Activated naive CD8-positive, alpha-beta T cell (primary cell): ENCODE data around the gene FGF12.

ENCODE experiments used
- H3K27ac Mint-ChIP-seq: one replicate; pipeline ENCODE4 v1.8.0; 2021; ENCODE audit warnings: mixed read lengths
- H3K27me3 Mint-ChIP-seq: one replicate; pipeline ENCODE4 v1.8.0; 2021; ENCODE audit warnings: mixed read lengths
- H3K36me3 Mint-ChIP-seq: one replicate; pipeline ENCODE4 v1.8.0; 2021; ENCODE audit warnings: mixed read lengths
- H3K4me1 Mint-ChIP-seq: one replicate; pipeline ENCODE4 v1.8.0; 2021; ENCODE audit warnings: low read depth, mixed read lengths
- H3K4me3 Mint-ChIP-seq: one replicate; pipeline ENCODE4 v1.8.0; 2021; ENCODE audit warnings: mild to moderate bottlenecking, mixed read lengths
- H3K9me3 Mint-ChIP-seq: one replicate; pipeline ENCODE4 v1.8.0; 2021; ENCODE audit warnings: low read depth, mixed read lengths

Gene FGF12

DNA sequence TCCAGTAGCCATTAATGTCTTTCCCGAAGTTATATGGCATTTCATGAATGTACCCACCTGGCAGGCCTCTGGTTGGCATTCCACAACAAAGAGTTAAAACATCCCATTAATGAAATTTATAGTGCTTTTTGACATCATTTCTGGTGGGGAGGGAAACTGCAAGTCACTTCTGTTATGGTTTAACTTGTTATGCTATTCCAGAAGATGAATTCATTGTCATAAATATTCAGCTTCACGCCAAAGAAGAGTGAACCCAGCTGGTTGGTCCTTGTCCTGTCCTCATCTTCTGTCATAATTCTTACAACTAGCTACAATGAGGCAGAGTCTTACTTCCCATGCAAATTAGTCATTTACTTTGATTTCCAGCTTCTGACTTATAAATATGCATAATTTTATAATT lies 471.5 kb downstream of the FGF12 start:
- Mint-ChIP-seq H3K27me3 (no peaks in the 10 kb centered on the region), H3K27ac (no peak overlapping the region), H3K4me3 (no peak overlapping the region), H3K36me3 (no peaks in the 10 kb centered on the region), H3K9me3 (peaks cover 6% of the 10 kb centered on the region), H3K4me1 (no peaks in the 10 kb centered on the region)

DNA sequence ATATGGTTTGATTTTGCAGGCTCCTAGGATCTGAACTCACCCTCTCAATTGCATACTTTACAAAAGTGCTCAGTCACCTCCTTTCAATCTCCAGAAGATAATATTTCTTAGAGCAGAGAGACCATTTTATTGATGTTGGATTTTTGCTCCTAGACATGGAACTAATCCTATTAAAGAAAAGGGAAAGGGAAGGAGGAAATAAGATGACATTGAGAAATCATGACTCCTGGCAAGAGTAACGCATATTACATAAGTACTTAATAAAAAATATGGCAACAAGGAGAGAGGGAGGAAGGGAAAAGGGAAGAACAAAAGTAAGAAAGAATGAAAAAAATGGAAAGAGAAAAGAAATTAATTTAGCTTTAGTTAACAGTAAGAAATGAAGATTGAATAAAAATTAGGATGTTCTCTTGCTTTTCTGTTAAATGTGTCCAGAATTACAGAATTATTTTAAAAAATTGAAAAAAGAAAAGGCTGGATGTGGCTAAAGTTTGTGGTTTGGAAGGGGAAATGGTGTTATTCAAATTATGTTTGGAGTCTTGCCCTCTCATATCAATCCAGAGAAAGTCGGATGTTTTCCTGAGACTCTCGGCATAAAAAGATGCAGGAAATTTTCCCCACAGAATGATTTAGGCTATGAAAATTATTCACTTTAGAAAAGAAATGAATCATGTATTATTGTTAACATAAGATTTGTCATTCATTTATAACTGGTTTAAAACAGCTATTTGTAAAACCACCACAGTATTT lies 474.0 kb downstream of the FGF12 start:
- Mint-ChIP-seq H3K9me3 (no peaks in the 10 kb centered on the region), H3K27ac (no peak overlapping the region), H3K27me3 (no peaks in the 10 kb centered on the region), H3K4me1 (no peaks in the 10 kb centered on the region), H3K36me3 (no peaks in the 10 kb centered on the region), H3K4me3 (no peak overlapping the region)

DNA sequence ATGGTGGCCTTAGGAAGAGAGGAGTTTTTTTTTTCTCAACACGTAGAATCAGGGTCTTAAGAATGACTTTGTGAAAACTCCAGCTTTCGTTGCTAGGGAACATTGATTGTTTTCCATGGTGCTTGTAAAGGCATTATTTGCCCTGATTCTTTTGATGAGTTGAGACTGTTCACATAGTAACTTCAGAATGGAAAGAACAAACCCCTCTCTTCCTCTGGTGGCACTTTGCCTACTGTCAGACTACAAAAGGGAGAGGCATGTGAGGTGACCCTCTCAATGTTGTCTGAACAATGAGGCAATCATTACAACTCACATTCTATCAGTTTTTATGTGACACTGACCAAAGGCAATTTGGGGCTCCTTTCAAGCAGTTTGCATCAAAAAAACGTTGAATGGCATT lies 477.8 kb downstream of the FGF12 start:
- no peak overlapping the region for H3K27ac Mint-ChIP-seq
- no peaks in the 10 kb centered on the region for H3K4me1 Mint-ChIP-seq
- H3K9me3 Mint-ChIP-seq: peaks cover 5% of the 10 kb centered on the region
- H3K36me3 Mint-ChIP-seq: no peaks in the 10 kb centered on the region
- no peak overlapping the region for H3K4me3 Mint-ChIP-seq
- no peaks in the 10 kb centered on the region for H3K27me3 Mint-ChIP-seq

DNA sequence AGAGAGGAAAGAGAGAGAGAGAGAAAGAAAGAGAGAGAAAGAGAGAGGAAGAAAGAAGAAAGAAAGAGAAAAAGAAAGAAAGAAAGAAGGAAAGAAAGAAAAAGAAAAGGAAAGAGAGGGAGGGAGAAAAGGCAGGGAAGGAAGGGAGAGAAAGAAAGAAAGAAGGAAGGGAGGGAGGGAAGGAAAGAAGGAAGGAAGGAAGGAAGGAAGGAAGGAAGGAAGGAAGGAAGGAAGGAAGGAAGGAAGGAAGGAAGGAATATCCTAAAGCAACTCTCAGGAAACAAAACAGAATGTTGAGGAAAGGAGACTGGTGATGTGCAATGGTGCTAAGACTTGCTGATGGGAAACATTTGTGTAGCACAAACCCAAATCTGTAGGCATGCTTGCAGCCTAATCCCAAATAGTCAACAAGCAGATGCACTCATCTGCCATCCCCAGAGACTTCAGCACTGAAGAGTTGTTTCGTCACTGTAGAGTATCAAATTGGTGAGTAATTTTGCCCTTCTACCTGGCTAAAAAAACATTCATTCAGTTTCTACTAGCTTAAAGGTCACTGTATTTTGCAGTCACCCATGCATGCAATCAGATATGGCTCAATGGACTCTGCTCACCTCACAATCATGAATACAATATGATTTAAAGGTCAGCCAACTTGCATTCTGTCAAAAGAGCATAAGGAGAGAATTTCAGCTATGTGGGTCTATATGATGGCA lies 480.3 kb downstream of the FGF12 start:
- Mint-ChIP-seq H3K27ac (no peak overlapping the region), H3K36me3 (no peaks in the 10 kb centered on the region), H3K27me3 (no peaks in the 10 kb centered on the region), H3K4me1 (no peaks in the 10 kb centered on the region), H3K9me3 (peaks cover 5% of the 10 kb centered on the region), H3K4me3 (no peak overlapping the region)

DNA sequence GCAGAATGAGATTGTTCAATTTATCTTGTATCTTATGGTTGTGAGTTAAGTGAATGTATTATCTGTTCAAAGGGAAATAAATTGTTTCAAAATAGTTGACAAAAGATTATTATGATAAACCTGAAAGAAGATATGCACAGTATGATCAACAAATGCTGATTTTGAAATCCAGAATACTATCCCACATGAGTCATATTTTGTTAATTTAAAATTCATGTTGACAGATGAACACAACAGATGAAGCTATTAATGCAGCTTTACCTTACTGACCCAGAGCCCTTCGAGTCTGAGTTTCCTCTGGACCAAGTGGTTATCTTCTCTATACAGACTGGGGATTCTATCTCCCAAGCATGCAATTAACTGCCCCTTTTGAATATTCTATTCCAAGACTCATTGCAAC lies 482.8 kb downstream of the FGF12 start:
- Mint-ChIP-seq H3K4me3 (no peak overlapping the region), H3K36me3 (no peaks in the 10 kb centered on the region), H3K4me1 (no peaks in the 10 kb centered on the region), H3K27me3 (no peaks in the 10 kb centered on the region), H3K9me3 (peaks cover 5% of the 10 kb centered on the region), H3K27ac (no peak overlapping the region)

DNA sequence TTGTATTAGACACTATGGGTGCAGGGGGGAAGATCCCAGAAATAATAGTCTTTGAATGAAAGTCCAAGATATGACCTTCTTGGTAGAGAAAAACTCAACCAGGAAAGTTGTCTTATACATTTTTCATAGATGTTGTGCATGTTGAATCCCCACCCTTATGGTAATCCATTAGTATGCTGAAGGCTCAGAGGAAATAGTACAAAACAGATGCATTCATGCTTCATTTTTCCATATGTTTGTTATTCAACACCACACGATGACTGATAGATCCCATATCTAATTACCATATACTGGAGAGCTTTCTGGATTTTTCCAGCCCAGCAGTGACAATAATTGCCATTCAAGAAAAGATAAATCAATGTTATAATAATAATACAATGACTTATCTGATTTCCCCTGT lies 487.4 kb downstream of the FGF12 start:
- Mint-ChIP-seq H3K36me3 (no peaks in the 10 kb centered on the region), H3K9me3 (no peaks in the 10 kb centered on the region), H3K4me1 (no peaks in the 10 kb centered on the region), H3K27ac (no peak overlapping the region), H3K4me3 (no peak overlapping the region), H3K27me3 (no peaks in the 10 kb centered on the region)

DNA sequence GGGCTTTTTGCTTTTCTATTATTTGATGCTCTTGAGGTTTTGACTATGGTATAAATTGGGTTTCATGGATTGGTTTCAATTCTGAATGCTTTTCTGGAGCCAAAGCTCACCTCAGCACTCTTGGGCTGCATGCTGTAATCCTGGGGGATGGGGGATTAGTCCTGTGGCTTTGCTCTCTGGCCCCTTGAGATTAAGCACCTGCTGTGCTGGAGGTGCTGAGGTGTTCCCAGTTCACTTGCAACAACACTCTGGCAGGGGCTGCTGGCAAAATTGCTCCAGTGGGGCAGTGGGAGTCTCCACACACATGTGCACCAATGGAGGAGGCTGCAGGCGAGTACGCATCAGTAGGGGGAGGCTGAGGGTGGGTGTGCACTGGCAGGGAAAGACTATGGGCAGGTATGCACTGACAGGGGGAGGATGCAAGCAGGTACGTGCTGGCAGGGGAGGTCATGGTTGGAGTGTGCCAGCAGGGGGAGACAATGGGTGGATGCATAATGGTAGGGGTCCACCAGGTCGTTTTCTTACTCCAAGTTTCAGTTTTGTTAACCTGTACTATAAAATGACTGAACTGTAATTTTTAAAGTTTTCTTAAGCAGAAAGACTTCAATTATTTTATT lies 489.2 kb downstream of the FGF12 start:
- Mint-ChIP-seq H3K27me3 (no peaks in the 10 kb centered on the region), H3K4me3 (no peak overlapping the region), H3K36me3 (no peaks in the 10 kb centered on the region), H3K4me1 (no peaks in the 10 kb centered on the region), H3K9me3 (peaks cover 8% of the 10 kb centered on the region), H3K27ac (no peak overlapping the region)

DNA sequence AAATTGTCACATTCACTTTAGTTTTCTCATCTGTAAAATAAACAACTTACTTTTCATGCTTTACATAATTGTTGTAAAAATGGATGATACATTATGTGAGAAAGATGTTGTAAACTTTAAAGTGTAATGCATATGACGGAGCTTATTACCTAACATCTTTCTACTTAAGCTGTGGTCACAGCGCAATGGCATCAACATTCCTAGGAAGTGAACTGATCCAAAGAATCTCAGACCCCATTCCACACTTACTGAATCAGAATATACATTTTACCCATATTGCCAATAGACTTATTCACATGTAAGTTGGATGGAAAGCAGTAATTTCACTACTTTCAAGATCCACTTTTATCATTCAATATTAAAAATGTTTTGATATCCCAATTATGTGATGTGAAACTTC lies 497.5 kb downstream of the FGF12 start:
- Mint-ChIP-seq H3K4me1 (no peaks in the 10 kb centered on the region), H3K36me3 (no peaks in the 10 kb centered on the region), H3K4me3 (no peak overlapping the region), H3K27me3 (no peaks in the 10 kb centered on the region), H3K27ac (no peak overlapping the region), H3K9me3 (peaks cover 12% of the 10 kb centered on the region)

DNA sequence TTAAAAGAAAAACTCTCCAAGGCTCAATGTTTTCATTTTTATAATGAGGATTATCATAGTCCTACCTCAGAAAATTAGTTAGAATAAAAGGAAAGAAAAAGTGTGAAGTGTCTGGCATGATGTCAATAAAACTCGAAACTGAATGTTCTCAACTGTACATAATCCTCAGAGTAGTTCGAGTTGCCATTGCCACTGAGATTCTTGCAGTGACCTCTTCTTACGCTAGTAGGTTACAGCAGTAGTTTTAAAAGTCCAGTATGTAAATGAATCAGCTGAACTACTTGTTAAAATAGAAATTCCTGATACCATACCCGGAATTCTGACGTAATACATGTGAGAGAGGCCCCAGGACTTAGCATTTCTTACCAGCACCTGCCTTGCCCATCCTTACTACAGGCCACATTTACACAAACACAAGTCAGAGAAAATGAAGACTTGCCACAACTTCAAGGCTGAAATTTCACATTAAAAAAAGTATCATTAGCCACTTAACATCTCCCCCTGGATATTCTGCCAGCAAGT lies 502.6 kb downstream of the FGF12 start:
- Mint-ChIP-seq H3K9me3 (peaks cover 8% of the 10 kb centered on the region), H3K27me3 (no peaks in the 10 kb centered on the region), H3K36me3 (no peaks in the 10 kb centered on the region), H3K4me3 (no peak overlapping the region), H3K27ac (no peak overlapping the region), H3K4me1 (no peaks in the 10 kb centered on the region)

DNA sequence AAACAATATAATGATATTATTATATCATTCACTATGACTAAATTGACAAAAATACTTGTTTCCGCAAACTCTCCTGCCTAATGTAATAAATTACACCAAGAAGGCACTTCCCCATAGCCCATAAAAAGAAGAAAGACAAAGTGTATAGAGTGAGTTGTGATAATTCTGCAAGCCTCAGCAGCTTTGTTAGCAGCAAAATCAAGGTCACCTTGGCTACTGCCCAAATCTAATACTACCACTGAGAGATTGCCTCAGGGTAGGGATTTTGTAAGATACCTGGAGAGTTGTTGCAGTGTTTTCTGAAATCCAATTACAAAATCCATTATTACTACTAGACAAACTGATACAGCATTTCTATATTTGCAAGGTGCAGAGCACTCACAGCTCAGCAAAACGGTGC lies 503.5 kb downstream of the FGF12 start:
- H3K4me1 Mint-ChIP-seq: no peaks in the 10 kb centered on the region
- no peak overlapping the region for H3K4me3 Mint-ChIP-seq
- H3K27me3 Mint-ChIP-seq: no peaks in the 10 kb centered on the region
- no peaks in the 10 kb centered on the region for H3K36me3 Mint-ChIP-seq
- no peak overlapping the region for H3K27ac Mint-ChIP-seq
- H3K9me3 Mint-ChIP-seq: peaks cover 8% of the 10 kb centered on the region

DNA sequence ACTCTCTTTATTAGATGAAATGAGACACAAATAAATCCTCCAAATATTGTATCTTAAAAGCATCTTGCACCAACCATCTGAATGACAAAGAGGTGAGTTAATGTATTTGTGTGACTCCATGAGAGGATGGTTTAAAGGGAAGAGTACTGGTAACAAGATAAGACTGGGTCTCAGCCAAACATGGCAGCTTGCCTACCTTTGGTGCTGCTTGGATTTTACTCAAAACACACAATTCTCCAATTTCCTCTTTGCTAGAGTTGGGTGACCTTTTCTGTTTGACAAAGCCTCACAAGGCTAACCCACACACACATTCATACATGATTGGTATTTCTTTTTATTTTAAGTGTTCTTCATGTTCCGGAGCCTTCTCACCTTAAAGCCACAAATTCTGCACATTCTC lies 506.4 kb downstream of the FGF12 start:
- no peaks in the 10 kb centered on the region for H3K27me3 Mint-ChIP-seq
- no peaks in the 10 kb centered on the region for H3K36me3 Mint-ChIP-seq
- H3K4me3 Mint-ChIP-seq: no peak overlapping the region
- no peaks in the 10 kb centered on the region for H3K4me1 Mint-ChIP-seq
- H3K27ac Mint-ChIP-seq: no peak overlapping the region
- H3K9me3 Mint-ChIP-seq: peaks cover 8% of the 10 kb centered on the region

DNA sequence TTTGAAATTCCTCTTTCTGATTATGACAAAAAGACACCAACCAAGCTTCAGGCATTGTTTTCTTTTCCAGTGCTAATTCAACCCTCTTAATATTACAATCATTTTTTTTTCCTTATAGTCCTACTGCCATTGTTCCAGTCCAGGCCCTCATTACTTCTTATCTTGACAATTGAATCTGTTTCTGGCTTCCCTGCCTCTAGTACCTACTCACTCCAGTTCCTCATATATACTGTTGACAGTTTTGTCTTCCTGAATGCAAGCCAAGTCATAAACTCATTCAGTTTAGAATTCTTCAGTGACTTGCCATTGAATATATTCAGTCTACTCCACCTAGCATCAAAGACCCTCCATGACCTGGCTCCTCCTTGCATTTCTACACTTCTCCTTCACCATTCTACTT lies 507.4 kb downstream of the FGF12 start:
- no peak overlapping the region for H3K4me3 Mint-ChIP-seq
- no peak overlapping the region for H3K27ac Mint-ChIP-seq
- peaks cover 4% of the 10 kb centered on the region for H3K9me3 Mint-ChIP-seq
- no peaks in the 10 kb centered on the region for H3K36me3 Mint-ChIP-seq
- no peaks in the 10 kb centered on the region for H3K27me3 Mint-ChIP-seq
- no peaks in the 10 kb centered on the region for H3K4me1 Mint-ChIP-seq

DNA sequence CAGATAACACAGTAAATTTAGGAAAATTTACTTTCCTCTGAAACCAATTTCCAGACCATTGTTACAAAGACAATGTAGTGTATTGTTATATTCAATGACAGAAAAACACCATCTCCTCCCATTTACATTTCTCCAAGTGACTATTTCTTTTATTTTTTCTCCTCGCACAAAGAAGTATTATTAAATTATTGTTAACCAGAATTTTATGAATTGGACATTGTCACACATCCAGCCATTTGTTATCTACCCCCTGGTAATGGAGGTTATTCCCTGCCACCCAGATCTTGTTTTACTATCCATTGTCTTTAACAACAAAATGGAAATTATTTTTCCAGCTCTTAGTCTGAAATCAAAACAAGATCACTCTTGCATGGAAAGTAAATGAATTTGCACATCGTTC lies 511.3 kb downstream of the FGF12 start:
- Mint-ChIP-seq H3K36me3 (no peaks in the 10 kb centered on the region), H3K4me1 (no peaks in the 10 kb centered on the region), H3K27ac (no peak overlapping the region), H3K27me3 (no peaks in the 10 kb centered on the region), H3K9me3 (no peaks in the 10 kb centered on the region), H3K4me3 (no peak overlapping the region)

DNA sequence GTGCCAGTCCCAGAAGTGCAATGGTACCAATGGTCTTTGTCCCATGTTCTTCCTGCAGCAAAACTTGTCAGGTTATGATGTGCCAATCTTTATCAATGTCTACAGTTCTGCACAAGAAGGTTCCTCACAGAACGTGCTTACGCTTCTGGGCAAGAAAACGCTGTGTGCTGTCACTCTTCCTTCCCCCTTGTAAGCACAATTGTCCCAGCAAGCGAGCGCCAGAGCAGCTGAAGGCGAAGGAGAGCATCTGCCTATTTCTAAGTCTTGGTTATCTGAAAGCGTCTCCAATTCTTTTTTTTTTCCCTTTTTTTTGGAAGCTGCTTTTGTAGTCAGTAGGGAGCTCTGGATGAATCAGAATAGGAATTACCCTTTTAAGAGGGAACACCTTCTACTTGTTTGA lies 514.4 kb downstream of the FGF12 start:
- Mint-ChIP-seq H3K27ac (no peak overlapping the region), H3K9me3 (no peaks in the 10 kb centered on the region), H3K4me1 (no peaks in the 10 kb centered on the region), H3K36me3 (no peaks in the 10 kb centered on the region), H3K27me3 (no peaks in the 10 kb centered on the region), H3K4me3 (no peak overlapping the region)

DNA sequence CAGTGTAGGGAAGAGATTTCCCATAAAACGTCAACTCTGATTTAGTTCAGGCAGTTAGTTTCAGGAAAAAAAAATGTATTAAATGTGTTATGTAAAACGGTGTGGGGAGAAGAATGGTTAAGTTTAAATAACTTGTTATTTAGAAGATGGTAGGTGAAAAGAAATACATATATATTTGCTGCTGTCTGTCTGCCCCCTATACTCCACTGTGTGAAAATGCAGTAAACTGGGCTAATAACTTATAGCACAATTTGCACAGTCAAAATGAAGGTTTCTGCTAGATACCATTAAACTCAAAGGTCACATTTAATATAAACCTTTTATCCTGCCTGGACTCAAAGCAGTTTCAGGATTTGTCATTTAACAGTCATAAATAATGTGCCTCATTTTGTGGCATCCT lies 515.0 kb downstream of the FGF12 start:
- Mint-ChIP-seq H3K27me3 (no peaks in the 10 kb centered on the region), H3K9me3 (no peaks in the 10 kb centered on the region)

More for the DNA sequence above, 515.0 kb downstream of the FGF12 start:
- Mint-ChIP-seq H3K4me3 (no peak overlapping the region), H3K4me1 (no peaks in the 10 kb centered on the region), H3K36me3 (no peaks in the 10 kb centered on the region), H3K27ac (no peak overlapping the region)
